Natural killer cell (primary cell): ENCODE data around the gene FOLR3. TPM values are rescaled to one million over a fixed set of nuclear protein-coding genes. Genes with fewer than 3 reads are reported as not detected.

Experiments used
- ATAC-seq, 3 donors: fragments of 150-1000 bp in 2 of 3; fragments of 200-7000 bp in 1 of 3; cut with Tn5 transposase; 1 replicate in 1 of 3; 2 replicates in 2 of 3; pipeline ENCODE4 v1.10.0; 2021; ENCODE audit warnings: mild to moderate bottlenecking in 2 of 3, moderate library complexity in 2 of 3
- DNase-seq, 2 donors: peaks; one replicate each; pipeline versions ENCODE4 v3.0.0 to v3.0.0-alpha.2; 2013 to 2021; ENCODE audit warnings: mixed read lengths in 1 of 2
- H3K27ac ChIP-seq: one replicate; pipeline ENCODE4 v1.5.1; 2013; ENCODE audit warnings: mild to moderate bottlenecking, low read length
- H3K27me3 ChIP-seq: one replicate; pipeline ENCODE4 v1.6.1; 2013; ENCODE audit warnings: low read length; ENCODE audit not compliant: control insufficient read depth, insufficient read depth
- H3K36me3 ChIP-seq: one replicate; pipeline ENCODE4 v1.6.1; 2013; ENCODE audit warnings: low read length; ENCODE audit not compliant: control insufficient read depth, insufficient read depth
- H3K4me1 ChIP-seq: one replicate; pipeline ENCODE4 v1.6.1; 2013; ENCODE audit warnings: low read length; ENCODE audit not compliant: control insufficient read depth, insufficient read depth
- H3K4me3 ChIP-seq: one replicate; pipeline ENCODE4 v1.5.1; 2013; ENCODE audit warnings: low read length
- H3K9me3 ChIP-seq: one replicate; pipeline ENCODE4 v1.6.1; 2013; ENCODE audit warnings: low read length; ENCODE audit not compliant: control insufficient read depth, insufficient read depth
- H3K27ac Mint-ChIP-seq, 2 donors: one replicate each; pipeline ENCODE4 v1.8.0; 2022; ENCODE audit warnings: mild to moderate bottlenecking in 2 of 2, mixed read lengths in 2 of 2, moderate library complexity in 1 of 2
- H3K27me3 Mint-ChIP-seq, 2 donors: one replicate each; pipeline ENCODE4 v1.8.0; 2022; ENCODE audit warnings: low read depth in 2 of 2, mixed read lengths in 2 of 2
- H3K36me3 Mint-ChIP-seq: one replicate; pipeline ENCODE4 v1.8.0; 2022; ENCODE audit warnings: mixed read lengths
- H3K4me1 Mint-ChIP-seq, 2 donors: one replicate each; pipeline ENCODE4 v1.8.0; 2022; ENCODE audit warnings: mixed read lengths in 2 of 2
- H3K4me3 Mint-ChIP-seq: one replicate; pipeline ENCODE4 v1.8.0; 2022; ENCODE audit warnings: mild to moderate bottlenecking, moderate library complexity, mixed read lengths
- H3K9me3 Mint-ChIP-seq, 2 donors: one replicate each; pipeline ENCODE4 v1.8.0; 2022; ENCODE audit warnings: mixed read lengths in 2 of 2
- WGBS: methylation state at CpG from one replicate; pipeline ENCODE4 v1.1.7; 2013; ENCODE audit warnings: missing lambda C conversion rate; ENCODE audit not compliant: insufficient coverage; 5-methylcytosine and 5-hydroxymethylcytosine counted together
- intact Hi-C: fragments of 100-400 bp; cut with micrococcal nuclease; formaldehyde crosslinking; loops from one replicate; pipeline ENCODE4 v1.14.2; 2022
- total RNA-seq, 4 donors: library from RNA; stranded (reverse); fragments of 120-200 nt in 1 of 4; gene quantifications; one replicate each; pipeline versions ENCODE4 v1.2.3 to v1.2.4, GENCODE V29; 2013 to 2022
- TF ChIP-seq, protein P1 (sequence below): fragments of 200-600 bp; IDR thresholded peaks from one replicate; pipeline ENCODE4 v1.8.0; 2022; ENCODE audit warnings: antibody characterized with exemption

The FOLR3 gene
- total RNA-seq, 3 donors from 2014 or later (not counting 1 experiment from before 2014, with no cell fraction given) = 1.1 TPM; not detected in 2

DNA sequence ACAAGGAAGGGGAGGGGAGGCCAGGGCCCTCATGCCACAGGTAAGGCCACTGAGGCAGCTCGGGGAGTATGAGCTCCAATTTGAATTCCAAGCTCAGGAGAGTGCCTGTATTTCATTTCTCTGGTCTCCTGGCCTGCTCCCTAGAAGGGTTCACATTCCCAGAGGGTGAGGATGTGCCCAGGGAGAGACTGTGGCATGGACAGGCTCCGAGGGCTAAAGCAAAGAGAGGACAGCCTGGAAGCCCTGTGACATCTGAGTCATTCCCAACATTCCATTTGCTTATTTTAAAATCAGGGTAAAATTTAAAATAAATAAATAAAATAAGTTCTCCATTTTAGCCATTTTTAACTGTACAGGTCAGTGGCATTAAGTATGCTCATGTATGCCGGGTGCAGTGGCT lies 37.8 kb downstream of the FOLR3 start:
- Mint-ChIP-seq H3K36me3 (no peaks in the 10 kb centered on the region), H3K9me3 (no peaks in the 10 kb centered on the region), H3K4me3 (no peak overlapping the region), H3K27me3 (no peaks in the 10 kb centered on the region), H3K4me1 (peaks cover 12 to 15% of the 10 kb centered on the region in 2 donors), H3K27ac (no peak overlapping the region)
- DNase-seq (no peak), ATAC-seq (no peak)
- TF ChIP-seq, protein P1, sequence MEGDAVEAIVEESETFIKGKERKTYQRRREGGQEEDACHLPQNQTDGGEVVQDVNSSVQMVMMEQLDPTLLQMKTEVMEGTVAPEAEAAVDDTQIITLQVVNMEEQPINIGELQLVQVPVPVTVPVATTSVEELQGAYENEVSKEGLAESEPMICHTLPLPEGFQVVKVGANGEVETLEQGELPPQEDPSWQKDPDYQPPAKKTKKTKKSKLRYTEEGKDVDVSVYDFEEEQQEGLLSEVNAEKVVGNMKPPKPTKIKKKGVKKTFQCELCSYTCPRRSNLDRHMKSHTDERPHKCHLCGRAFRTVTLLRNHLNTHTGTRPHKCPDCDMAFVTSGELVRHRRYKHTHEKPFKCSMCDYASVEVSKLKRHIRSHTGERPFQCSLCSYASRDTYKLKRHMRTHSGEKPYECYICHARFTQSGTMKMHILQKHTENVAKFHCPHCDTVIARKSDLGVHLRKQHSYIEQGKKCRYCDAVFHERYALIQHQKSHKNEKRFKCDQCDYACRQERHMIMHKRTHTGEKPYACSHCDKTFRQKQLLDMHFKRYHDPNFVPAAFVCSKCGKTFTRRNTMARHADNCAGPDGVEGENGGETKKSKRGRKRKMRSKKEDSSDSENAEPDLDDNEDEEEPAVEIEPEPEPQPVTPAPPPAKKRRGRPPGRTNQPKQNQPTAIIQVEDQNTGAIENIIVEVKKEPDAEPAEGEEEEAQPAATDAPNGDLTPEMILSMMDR = no peak
- Histone ChIP-seq H3K4me1 (peaks cover 3% of the 10 kb centered on the region), H3K36me3 (no peaks in the 10 kb centered on the region), H3K27ac (no peak overlapping the region), H3K4me3 (no peak overlapping the region), H3K27me3 (no peaks in the 10 kb centered on the region), H3K9me3 (no peaks in the 10 kb centered on the region)
- intact Hi-C loops = no loop called here
- WGBS = 90% methylated on average over 3 of the region's 3 CpGs

DNA sequence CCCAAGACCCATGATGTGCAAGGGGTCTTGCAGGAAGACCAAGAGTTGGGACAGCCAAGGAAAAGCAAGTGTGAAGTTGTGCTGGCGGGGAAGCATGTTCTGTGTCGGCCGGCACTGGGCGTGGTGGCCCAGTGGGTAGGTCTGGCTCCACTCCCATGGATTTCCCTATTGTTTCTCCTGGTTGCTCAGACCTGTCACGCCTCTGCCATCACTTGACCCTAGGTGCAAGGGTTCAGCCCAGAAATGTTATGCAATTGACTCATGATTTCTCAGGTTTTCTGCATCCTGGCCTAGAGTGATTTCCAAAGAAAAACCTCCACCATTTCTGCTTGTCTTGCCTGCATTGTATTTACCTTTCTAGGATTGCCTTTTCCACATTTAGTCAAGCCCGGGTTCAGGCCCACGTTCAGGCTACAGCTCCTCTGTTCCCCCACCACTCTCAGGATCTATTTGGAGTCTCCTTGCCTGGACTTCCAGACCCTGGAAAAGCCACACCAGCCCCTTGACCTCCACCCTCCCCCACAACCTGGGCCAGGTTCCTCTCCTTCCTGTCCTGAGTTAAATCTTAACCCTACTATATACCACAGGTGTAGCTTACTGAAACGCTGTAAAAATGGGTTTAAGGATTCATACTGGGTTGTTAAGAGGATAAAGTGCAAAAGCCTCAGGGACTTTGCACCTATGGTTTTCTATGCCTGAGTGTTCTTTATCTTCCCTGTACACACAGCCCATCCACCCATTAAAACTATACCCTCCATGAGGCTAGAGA lies 39.0 kb downstream of the FOLR3 start:
- ATAC-seq (no peak), DNase-seq (no peak)
- Histone ChIP-seq H3K9me3 (no peaks in the 10 kb centered on the region), H3K4me3 (no peak overlapping the region), H3K4me1 (peaks cover 3% of the 10 kb centered on the region), H3K27ac (no peak overlapping the region), H3K27me3 (no peaks in the 10 kb centered on the region), H3K36me3 (no peaks in the 10 kb centered on the region)
- Mint-ChIP-seq H3K9me3 (no peaks in the 10 kb centered on the region), H3K36me3 (no peaks in the 10 kb centered on the region), H3K27ac (no peak overlapping the region), H3K27me3 (no peaks in the 10 kb centered on the region), H3K4me1 (peaks cover 12 to 13% of the 10 kb centered on the region in 2 donors), H3K4me3 (no peak overlapping the region)
- WGBS = 91% methylated on average over 7 of the region's 8 CpGs
- intact Hi-C loops = no loop called here
- TF ChIP-seq, protein P1 = no peak

DNA sequence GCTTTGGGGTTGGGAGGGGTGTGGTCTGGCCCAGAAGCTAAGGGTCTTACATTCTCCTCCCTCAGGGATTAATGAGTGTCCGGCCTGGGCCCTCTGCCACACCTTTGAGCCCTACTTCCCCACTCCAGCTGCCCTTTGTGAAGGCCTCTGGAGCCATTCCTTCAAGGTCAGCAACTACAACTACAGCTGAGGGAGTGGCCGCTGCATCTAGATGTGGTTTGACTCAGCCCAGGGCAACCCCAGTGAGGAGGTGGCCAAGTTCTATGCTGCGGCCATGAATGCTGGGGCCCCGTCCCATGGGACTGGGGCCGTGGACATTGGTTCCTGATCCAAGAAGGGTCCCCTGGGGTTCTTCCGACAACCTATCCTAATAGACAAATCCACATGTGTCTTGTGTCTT lies 42.1 kb downstream of the FOLR3 start:
- H3K27ac ChIP-seq = no peak overlapping the region
- intact Hi-C loops = no loop called here
- ATAC-seq = no peak
- Mint-ChIP-seq H3K4me1 (no peaks in the 10 kb centered on the region), H3K4me3 (no peak overlapping the region), H3K9me3 (no peaks in the 10 kb centered on the region), H3K27ac (no peak overlapping the region), H3K27me3 (peaks cover 5 to 15% of the 10 kb centered on the region in 2 donors), H3K36me3 (no peaks in the 10 kb centered on the region)
- no peaks in the 10 kb centered on the region for H3K36me3 ChIP-seq
- TF ChIP-seq, protein P1 = no peak
- H3K4me3 ChIP-seq = no peak overlapping the region
- no peaks in the 10 kb centered on the region for H3K4me1 ChIP-seq
- H3K27me3 ChIP-seq = no peaks in the 10 kb centered on the region
- H3K9me3 ChIP-seq = no peaks in the 10 kb centered on the region
- 89% methylated on average over 5 of the region's 6 CpGs for WGBS
- DNase-seq = no peak
